Measurements from ENCODE around the gene DNAH11.
A peak's percentile ranks its signal among the peaks of the same experiment; 100 is the strongest.
"Not testable (repeated sequence)": the region's sequence is repeated elsewhere in the genome, so short reads cannot be mapped to it uniquely, and the experiment has no call there.

Gene DNAH11

DNA sequence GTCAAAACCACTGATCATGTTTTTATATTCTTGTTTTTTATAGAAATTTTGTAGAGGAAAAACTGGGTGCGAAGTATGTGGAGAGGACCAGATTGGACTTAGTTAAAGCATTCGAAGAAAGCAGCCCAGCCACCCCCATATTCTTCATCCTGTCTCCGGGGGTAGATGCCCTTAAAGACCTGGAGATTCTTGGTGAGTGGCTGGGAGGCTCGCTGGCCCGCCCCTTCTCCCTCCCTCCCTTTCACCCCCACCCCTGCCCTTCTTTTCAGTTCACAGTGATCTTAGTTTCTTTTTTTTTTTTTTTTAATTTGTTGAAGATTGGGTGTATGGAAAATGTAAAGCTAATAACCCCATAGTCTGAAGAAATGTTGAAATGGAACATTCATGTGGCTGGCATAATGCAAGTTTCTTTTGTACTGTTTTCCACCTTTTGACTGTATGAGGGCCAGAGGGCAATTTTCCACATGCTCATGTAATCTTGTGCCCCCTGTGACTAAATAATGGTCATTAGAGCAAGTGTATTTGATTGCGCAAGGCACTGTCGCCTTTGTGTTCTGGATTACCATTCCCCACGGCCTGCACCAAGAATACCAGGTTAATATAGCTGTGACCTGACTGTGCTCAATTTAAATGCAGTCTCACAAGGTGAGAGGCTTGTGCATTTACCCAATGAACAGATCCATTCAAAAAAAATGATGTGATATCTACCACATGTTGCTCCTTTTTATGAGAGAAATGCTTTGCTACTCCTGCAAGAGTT, 325.2 kb downstream of the DNAH11 start:
- Mint-ChIP-seq H3K4me3 (no peak overlapping the region), H3K9me3 (ENCODE audit: low read depth) (no peaks in the 10 kb centered on the region), H3K27ac (no peak overlapping the region), H3K27me3 (no peaks in the 10 kb centered on the region), H3K4me1 (ENCODE audit: low read depth) (no peaks in the 10 kb centered on the region), H3K36me3 (peaks cover 2% of the 10 kb centered on the region)

DNA sequence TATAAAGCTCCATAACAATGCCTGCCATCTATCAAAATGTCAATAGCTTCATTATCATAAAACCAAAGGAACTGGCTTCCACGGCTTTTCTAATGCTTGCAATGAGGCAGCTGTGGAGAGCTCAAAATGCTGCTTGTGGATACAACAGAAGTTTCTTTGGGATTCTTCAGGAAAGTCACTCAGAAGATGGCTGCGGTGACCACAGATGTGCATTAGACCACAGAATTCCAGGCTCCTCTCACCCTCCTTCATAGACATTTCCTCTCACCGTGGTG, 325.7 kb downstream of the DNAH11 start:
- H3K4me3 Mint-ChIP-seq: no peak overlapping the region
- H3K9me3 Mint-ChIP-seq (ENCODE audit: low read depth): no peaks in the 10 kb centered on the region
- H3K27ac Mint-ChIP-seq: no peak overlapping the region
- H3K27me3 Mint-ChIP-seq: no peaks in the 10 kb centered on the region
- no peaks in the 10 kb centered on the region for H3K4me1 Mint-ChIP-seq (ENCODE audit: low read depth)
- peaks cover 2% of the 10 kb centered on the region for H3K36me3 Mint-ChIP-seq

DNA sequence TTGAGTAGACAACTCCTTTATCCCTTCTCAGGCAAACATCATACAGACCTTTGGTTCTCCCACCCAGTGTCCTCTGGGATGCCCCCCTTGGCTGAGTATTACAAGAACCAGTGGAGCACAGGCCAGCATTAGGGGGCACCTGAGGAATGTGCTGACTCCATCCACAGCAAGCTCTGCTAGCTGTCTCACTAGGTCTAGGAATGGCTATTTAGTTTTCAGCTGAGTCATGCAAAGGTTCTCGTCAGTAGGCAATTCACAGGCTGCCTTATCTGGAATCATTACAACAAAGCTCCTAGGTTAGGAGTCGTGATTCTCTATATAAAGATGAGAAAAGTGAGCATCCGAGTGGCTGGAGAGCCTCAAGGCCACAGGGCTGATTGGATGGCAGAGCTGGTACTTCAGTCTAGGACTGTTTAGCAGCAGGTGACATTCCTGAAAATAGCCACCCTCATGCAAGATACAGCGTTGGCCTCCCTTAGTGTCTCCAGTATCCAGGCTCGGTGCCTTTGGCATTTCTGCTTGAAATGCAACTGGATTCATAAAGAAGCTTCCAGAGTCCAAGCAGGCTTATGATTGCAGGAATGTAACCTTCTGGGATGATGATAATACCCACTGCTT, 327.1 kb downstream of the DNAH11 start:
- Mint-ChIP-seq H3K27ac (no peak overlapping the region), H3K4me3 (no peak overlapping the region), H3K27me3 (no peaks in the 10 kb centered on the region), H3K4me1 (ENCODE audit: low read depth) (no peaks in the 10 kb centered on the region), H3K36me3 (peaks cover 5% of the 10 kb centered on the region), H3K9me3 (ENCODE audit: low read depth) (no peaks in the 10 kb centered on the region)

DNA sequence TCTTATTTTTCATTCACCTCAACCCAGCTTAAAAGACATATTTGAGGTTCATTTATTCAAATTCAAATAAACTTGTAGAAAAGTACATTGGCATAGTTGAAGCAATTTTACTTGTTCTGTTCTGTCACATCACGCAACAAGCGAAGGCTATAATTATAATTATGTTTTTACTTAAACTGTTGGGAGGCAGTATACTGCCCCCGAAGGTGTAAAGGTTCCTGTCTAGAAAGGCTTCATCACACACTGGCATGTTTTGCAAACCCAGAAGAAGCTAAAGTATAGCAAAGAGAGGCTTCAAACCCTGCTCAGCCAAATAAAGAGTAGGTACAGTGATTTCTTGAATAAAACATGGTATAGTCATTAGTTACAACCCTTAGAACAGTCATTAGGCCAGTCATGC, 340.2 kb downstream of the DNAH11 start:
- no peaks in the 10 kb centered on the region for H3K36me3 Mint-ChIP-seq
- H3K27me3 Mint-ChIP-seq: no peaks in the 10 kb centered on the region
- no peak overlapping the region for H3K27ac Mint-ChIP-seq
- H3K4me1 Mint-ChIP-seq (ENCODE audit: low read depth): no peaks in the 10 kb centered on the region
- H3K9me3 Mint-ChIP-seq (ENCODE audit: low read depth): no peaks in the 10 kb centered on the region
- H3K4me3 Mint-ChIP-seq: no peak overlapping the region

DNA sequence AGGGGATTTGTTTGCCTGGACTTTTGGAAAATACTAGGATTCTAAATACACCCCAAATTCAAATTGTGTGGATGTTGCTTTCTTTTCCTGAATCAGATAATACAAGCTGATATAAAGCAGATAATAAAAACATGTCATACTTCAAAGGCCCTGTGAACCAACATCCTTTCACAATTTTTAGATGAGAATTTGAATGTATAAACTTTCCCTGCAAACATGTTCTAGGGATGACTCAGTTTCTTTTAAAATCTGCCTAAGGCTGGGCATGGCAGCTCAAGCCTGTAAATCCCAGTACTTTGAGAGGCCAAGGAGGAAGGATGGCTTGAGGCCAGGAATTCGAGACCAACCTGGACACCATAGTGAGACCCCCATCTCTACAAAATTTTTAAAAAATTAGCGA, 340.7 kb downstream of the DNAH11 start:
- H3K4me3 Mint-ChIP-seq; H3K36me3 Mint-ChIP-seq; H3K4me1 Mint-ChIP-seq (ENCODE audit: low read depth); H3K27me3 Mint-ChIP-seq; H3K27ac Mint-ChIP-seq; H3K9me3 Mint-ChIP-seq (ENCODE audit: low read depth): not testable (repeated sequence)

DNA sequence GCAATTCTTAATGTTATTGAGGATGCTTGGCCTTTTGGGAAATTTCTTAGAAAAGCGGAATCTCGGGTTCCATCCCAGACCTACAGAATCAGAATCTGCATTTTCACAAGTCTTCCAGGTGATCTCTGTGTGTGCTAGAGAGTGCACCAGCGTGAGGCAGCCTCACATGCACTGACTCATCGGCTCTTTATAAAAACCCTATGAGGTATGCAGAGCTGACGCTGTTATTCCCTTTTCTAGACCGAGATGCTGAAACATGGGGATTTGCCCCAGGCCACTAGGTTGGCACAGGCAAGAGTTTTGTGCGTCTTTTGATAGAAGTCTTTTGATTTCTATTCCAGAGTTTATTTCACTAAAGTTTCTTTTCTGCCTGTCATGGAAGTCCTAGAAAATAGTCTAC, 341.7 kb downstream of the DNAH11 start:
- Mint-ChIP-seq H3K4me3 (no peak overlapping the region), H3K27ac (no peak overlapping the region), H3K4me1 (ENCODE audit: low read depth) (no peaks in the 10 kb centered on the region), H3K9me3 (ENCODE audit: low read depth) (no peaks in the 10 kb centered on the region), H3K36me3 (no peaks in the 10 kb centered on the region), H3K27me3 (no peaks in the 10 kb centered on the region)

DNA sequence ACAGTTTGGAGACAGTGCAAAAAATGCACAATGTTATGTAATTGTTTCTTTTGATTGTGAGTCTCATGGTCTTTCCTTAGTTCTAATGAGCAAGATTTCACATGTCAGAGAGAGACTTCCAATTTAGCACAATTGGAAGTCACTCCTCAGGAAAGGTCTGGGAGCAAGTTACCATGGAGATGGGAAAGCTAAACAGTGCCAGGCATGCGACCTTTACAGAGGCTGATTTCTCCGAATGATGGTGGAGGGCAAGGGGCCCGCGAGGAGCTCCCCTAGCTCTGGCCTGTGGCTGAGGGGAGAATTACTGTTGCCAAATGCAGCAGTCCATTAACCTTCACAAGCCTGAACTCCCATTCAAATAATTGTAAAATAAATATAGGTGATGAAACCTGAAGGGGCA, 343.6 kb downstream of the DNAH11 start:
- Mint-ChIP-seq H3K27ac (no peak overlapping the region), H3K4me3 (no peak overlapping the region), H3K9me3 (ENCODE audit: low read depth) (no peaks in the 10 kb centered on the region), H3K4me1 (ENCODE audit: low read depth) (no peaks in the 10 kb centered on the region), H3K36me3 (no peaks in the 10 kb centered on the region), H3K27me3 (no peaks in the 10 kb centered on the region)

DNA sequence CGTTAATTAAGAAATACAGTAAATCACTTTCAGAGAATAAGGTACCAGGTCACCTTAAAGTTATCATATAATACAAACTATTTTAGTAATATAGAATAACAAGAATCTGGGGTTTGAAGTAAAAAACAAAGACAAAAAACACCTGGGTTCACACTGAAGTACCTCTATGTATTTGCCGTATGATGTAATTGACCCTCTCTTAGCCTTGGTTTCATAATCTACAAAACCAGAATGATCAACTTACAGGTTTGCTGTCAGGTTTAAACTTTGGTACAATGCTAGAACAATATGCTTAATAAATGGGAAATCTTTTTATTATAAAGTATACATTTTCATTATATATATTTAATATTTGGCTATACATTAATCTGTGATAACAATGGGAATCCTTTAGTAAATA, 344.5 kb downstream of the DNAH11 start:
- Mint-ChIP-seq H3K9me3 (ENCODE audit: low read depth) (no peaks in the 10 kb centered on the region), H3K27ac (no peak overlapping the region), H3K27me3 (no peaks in the 10 kb centered on the region), H3K36me3 (no peaks in the 10 kb centered on the region), H3K4me1 (ENCODE audit: low read depth) (no peaks in the 10 kb centered on the region), H3K4me3 (no peak overlapping the region)

DNA sequence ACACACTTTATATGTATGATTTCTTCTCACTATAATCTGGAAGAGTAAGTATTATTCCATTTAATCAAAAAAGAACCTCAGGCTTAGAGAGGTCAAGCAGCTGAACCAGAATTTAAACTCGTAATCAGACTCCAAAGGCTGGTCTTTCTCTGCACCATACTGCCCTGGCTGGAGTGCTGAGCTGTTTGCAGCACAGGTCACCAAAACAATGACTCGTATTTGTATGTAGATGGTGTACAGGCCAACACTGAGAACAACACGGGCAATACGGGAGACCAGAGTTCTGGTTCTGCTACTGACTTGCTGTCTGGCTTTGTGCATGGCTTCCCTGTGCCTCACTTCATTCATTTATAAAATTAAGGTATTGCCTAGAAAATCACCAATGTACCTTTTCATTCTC, 344.9 kb downstream of the DNAH11 start:
- H3K4me1 Mint-ChIP-seq (ENCODE audit: low read depth): no peaks in the 10 kb centered on the region
- no peak overlapping the region for H3K27ac Mint-ChIP-seq
- H3K36me3 Mint-ChIP-seq: no peaks in the 10 kb centered on the region
- H3K27me3 Mint-ChIP-seq: no peaks in the 10 kb centered on the region
- no peaks in the 10 kb centered on the region for H3K9me3 Mint-ChIP-seq (ENCODE audit: low read depth)
- no peak overlapping the region for H3K4me3 Mint-ChIP-seq

DNA sequence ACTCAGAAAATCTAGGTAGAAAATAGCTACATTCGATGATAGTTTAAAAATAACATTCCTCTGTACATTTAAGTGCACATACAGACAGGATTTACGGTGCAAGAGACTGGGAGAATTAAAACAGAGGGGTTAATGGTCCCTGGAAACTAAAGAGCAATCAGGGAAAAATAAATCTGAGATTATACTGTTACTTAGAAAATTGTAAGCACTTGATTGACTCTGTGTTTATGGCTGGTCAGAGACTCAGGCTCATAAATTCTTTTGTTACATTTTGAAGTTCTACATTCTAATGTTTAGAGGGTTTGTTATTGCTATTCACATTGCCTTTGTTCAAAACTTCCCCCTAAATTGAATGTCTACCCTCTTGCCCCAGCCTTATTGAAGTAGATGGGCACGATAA, 348.5 kb downstream of the DNAH11 start:
- H3K27me3 Mint-ChIP-seq: no peaks in the 10 kb centered on the region
- H3K4me1 Mint-ChIP-seq (ENCODE audit: low read depth): no peaks in the 10 kb centered on the region
- H3K27ac Mint-ChIP-seq: no peak overlapping the region
- H3K9me3 Mint-ChIP-seq (ENCODE audit: low read depth): no peaks in the 10 kb centered on the region
- H3K36me3 Mint-ChIP-seq: peaks cover 4% of the 10 kb centered on the region
- no peak overlapping the region for H3K4me3 Mint-ChIP-seq

DNA sequence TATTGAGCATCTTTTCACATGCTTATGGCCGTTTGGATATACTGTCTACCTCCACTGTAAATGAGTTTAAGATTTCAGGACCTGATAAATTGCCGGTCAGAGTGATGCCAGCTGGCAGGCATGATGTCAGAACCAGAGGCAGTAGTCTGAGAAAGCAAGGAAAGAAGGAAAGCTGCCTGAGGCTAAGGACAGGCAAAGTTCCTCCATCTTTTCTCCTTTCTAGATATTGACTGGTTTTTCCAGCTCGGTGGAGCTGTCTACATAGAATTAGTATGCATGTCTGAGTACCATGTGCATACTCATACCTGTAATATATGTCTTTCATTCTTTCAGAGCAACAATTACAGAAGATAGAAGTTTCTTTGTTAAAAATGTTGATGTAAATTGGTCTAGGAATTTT, 350.6 kb downstream of the DNAH11 start:
- Mint-ChIP-seq H3K4me3 (no peak overlapping the region), H3K4me1 (ENCODE audit: low read depth) (peaks cover 13% of the 10 kb centered on the region), H3K27me3 (no peaks in the 10 kb centered on the region), H3K27ac (no peak overlapping the region), H3K36me3 (peaks cover 12% of the 10 kb centered on the region), H3K9me3 (ENCODE audit: low read depth) (no peaks in the 10 kb centered on the region)

DNA sequence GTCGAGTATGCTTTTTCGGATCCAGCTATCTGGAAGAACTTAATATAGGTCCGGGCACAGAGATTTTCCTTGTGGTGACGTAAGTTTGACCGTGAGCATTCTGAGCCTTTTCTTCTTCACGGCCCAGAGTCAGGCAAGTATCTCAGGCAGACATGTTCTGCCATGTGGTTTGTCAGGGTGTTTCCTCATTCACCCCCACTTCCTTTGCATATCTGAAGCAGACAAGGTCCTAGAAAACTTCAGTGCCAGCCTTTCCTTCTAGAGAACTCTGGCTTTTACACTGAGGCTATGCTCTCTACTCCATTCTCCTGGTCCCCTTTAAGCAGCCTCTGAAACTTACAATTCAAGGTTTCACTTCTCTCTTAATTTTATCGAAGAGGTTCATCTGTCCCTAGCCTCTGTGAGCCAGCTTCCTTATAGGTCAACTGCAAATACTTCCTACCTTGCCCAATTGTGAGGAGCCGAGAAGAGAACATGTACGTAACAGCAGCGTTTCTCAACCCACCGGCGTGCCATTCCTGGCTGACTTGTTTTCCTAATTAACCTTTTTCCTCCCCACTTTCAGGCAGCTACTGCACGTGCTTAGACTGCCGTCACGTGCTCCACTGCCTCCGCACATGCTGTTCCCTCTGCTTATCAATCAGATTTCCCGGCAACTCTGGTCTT, 355.6 kb downstream of the DNAH11 start:
- peak overlapping the region; percentile 78 for H3K4me3 Mint-ChIP-seq
- H3K9me3 Mint-ChIP-seq (ENCODE audit: low read depth): no peaks in the 10 kb centered on the region
- H3K27ac Mint-ChIP-seq: peak overlapping the region; percentile 90
- H3K36me3 Mint-ChIP-seq: peaks cover 22% of the 10 kb centered on the region
- H3K4me1 Mint-ChIP-seq (ENCODE audit: low read depth): peaks cover 23% of the 10 kb centered on the region
- no peaks in the 10 kb centered on the region for H3K27me3 Mint-ChIP-seq

DNA sequence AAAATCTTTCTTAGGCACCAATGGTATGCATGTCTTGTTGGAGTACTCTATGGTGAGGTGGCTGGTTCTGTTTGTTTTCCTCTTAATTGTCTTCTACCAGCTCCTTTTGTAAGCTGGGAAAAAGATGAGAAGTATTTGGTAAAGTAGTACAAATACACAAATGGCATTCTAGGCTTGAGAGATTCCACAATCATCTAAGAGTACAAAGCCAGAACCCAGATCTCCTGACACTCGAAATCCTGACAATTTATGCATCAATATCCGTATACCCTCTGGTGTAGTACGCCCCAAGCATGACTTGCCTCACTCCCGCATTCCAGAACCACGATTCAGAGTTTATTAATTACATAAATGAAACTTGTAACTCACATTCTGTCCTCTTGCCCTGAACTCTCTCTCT, 359.4 kb downstream of the DNAH11 start:
- Mint-ChIP-seq H3K36me3 (peaks cover 20% of the 10 kb centered on the region), H3K4me1 (ENCODE audit: low read depth) (peaks cover 19% of the 10 kb centered on the region), H3K27ac (no peak overlapping the region), H3K4me3 (no peak overlapping the region), H3K27me3 (no peaks in the 10 kb centered on the region), H3K9me3 (ENCODE audit: low read depth) (no peaks in the 10 kb centered on the region)

DNA sequence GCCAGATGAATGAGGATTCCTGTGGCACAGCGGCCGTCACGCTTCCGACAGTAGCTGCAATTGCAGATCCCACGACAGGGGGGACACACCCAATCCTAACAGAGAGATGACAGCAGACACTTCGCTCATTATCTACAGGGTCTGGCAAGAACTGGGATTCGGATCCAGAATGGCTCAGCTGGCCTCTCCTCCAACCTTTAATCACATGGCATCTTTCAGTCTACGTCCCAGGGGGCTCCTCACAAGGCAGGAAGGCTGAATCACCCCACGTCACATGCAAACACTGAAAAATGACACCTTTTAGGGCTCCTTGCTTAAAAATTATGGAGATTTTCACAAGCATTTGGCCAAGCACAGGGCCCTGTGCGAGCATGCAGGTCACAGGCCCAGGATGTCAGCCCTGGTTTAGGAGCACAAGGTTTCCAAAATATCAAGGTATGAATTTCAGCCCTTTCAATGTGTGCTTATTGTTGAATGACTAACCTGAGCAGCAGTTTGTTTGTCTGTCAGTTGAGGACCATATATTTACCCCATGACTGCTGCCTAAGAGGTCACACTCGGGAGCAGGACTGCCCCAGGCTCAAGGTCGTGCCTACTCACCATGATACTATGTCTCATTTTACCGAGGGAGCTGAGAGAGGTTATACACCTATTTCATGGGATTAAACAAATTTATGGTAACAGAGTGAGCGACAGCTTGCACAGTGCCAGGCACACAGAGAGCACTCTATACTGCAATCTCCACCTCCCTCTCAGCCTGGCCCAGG, 360.4 kb downstream of the DNAH11 start:
- Mint-ChIP-seq H3K4me1 (ENCODE audit: low read depth) (peaks cover 12% of the 10 kb centered on the region), H3K36me3 (peaks cover 17% of the 10 kb centered on the region), H3K27me3 (no peaks in the 10 kb centered on the region), H3K27ac (no peak overlapping the region), H3K4me3 (no peak overlapping the region), H3K9me3 (ENCODE audit: low read depth) (no peaks in the 10 kb centered on the region)

DNA sequence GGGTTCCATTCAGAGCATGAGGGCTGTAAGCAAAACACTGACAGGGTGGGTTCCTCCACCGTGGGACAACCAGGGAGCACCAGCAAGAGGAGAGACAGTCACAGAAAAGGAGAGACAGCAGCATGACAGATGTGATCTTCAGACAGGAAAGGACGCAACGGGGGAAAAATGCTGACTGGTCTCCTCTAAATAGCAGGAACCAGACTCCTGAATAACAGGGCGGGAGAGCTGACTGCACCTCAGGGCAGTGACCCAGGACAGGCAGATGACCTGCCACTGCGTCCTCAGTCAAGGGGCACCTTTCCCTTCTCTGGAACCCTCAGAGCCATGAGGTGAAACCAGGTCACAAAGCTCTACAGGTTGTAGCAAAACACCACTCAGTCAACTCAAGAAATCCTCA, 365.9 kb downstream of the DNAH11 start:
- no peaks in the 10 kb centered on the region for H3K4me1 Mint-ChIP-seq (ENCODE audit: low read depth)
- H3K27me3 Mint-ChIP-seq: no peaks in the 10 kb centered on the region
- peaks cover 24% of the 10 kb centered on the region for H3K36me3 Mint-ChIP-seq
- H3K27ac Mint-ChIP-seq: no peak overlapping the region
- H3K4me3 Mint-ChIP-seq: no peak overlapping the region
- H3K9me3 Mint-ChIP-seq (ENCODE audit: low read depth): no peaks in the 10 kb centered on the region

All from activated naive CD8-positive, alpha-beta T cell (primary cell).